ENCODE measurements around the gene C1orf74. TPM values are rescaled to one million over a fixed set of nuclear protein-coding genes. Genes with fewer than 3 reads are reported as not detected.

The C1orf74 gene
- total RNA-seq, 1 experiment from 2014 or later, result 5.6 TPM

- ChIA-PET POLR2A (interaction anchor here (2.9 kb wide), 1 partner anchor 12 kb away, joined by 6 read pairs; the partner anchor contains the start of gene UTP25), RAD21 (ENCODE audit: low non-redundant PET in 1 of 2, low total read pairs in 2 of 2, uncharacterized antibody in 2 of 2, unreplicated experiment in 2 of 2) (no interaction called here), CTCF (interaction anchor here (2.8 kb wide), 1 partner anchor 8 kb away, joined by 14 read pairs; no protein-coding TSS in a partner anchor)
- H4K20me1 ChIP-seq (ENCODE audit: insufficient read depth), result no peaks in the 10 kb centered on the region
- H3K9me2 ChIP-seq (ENCODE audit: insufficient read depth), result no peaks in the 10 kb centered on the region
- no peaks in the 10 kb centered on the region for H3K79me2 ChIP-seq (ENCODE audit: insufficient read depth, low read length)
- no peaks in the 10 kb centered on the region; the same call in 1 of the 2 replicates for H3K27me3 ChIP-seq (ENCODE audit: insufficient read depth, low read length)
- H3K4me2 ChIP-seq (ENCODE audit: low read length), result no peak overlapping the region
- H3K27ac ChIP-seq (ENCODE audit: low read depth, low read length), result no peak overlapping the region
- H3K4me3 ChIP-seq (replicated peaks in 1 of 2; ENCODE audit: low read depth in 1 of 2, low read length in 2 of 2), result no peak overlapping the region
- H3K9me3 ChIP-seq (ENCODE audit: control insufficient read depth in 1 of 2, insufficient read depth in 1 of 2, low read depth in 1 of 2, low read length in 2 of 2), result no peaks in the 10 kb centered on the region
- no peaks in the 10 kb centered on the region for H3K36me3 ChIP-seq (ENCODE audit: control insufficient read depth in 1 of 2, insufficient read depth in 2 of 2, low read length in 2 of 2)
- H3K4me1 ChIP-seq (ENCODE audit: control insufficient read depth in 1 of 2, insufficient read depth in 2 of 2, low read length in 2 of 2), result 0 out of 4 replicates have a peak, but pooled peaks cover 0 to 7% of the 10 kb centered on the region in 2 experiments
- H3K9ac ChIP-seq (ENCODE audit: low read length), result no peak overlapping the region
- ATAC-seq (no peak), DNase-seq (ENCODE audit: low read depth, low spot score) (no peak)
- BruUV-seq (replicated peaks), result no TSS peak
- H2AFZ ChIP-seq (ENCODE audit: low read depth, low read length, poor library complexity, severe bottlenecking), result no peak overlapping the region
- TF ChIP-seq EZH2 (IDR thresholded peaks at IDR 0.05) (no peak), CBX3 (IDR thresholded peaks at IDR 0.05; ENCODE audit: low read depth) (no peak), CEBPB (IDR thresholded peaks at IDR 0.05; ENCODE audit: low read depth) (no peak), JUND (IDR thresholded peaks at IDR 0.05) (no peak), EGR1 (IDR thresholded peaks at IDR 0.05; ENCODE audit: low read depth) (no peak), YY1 (IDR thresholded peaks at IDR 0.05; ENCODE audit: extremely low read depth, insufficient replicate concordance, low read depth, low read length) (no peak), ZFX (IDR thresholded peaks at IDR 0.05) (no peak), MAX (IDR thresholded peaks at IDR 0.05) (no peak), ZBTB33 (IDR thresholded peaks at IDR 0.05; ENCODE audit: extremely low read depth, insufficient replicate concordance, low read length) (no peak), TCF7L2 (IDR thresholded peaks at IDR 0.05; ENCODE audit: borderline replicate concordance, extremely low read depth, insufficient read depth, insufficient read length) (no peak), SRF (IDR thresholded peaks at IDR 0.05; ENCODE audit: low read depth) (no peak)
- intact Hi-C loops (cut with micrococcal nuclease), result no loop called here
These were observed 31.1 kb upstream of the C1orf74 start for GRCh38 chr1:209815490-209815889.
